HepG2 (cell line): Measurements from ENCODE around the gene VSIG2. TPM values are rescaled to one million over a fixed set of nuclear protein-coding genes. Genes with fewer than 3 reads are reported as not detected.

ENCODE experiments used
- ARNT2 ChIP-seq: sonication (generic); formaldehyde crosslinking; IDR thresholded peaks from 2 replicates; pipeline ENCODE4 v1.8.0; 2022; ENCODE audit warnings: mild to moderate bottlenecking, low read depth, missing genetic modification reagents, moderate library complexity
- DNMT1 ChIP-seq: sonication (generic); formaldehyde crosslinking; IDR thresholded peaks from 2 replicates; pipeline ENCODE4 v1.5.1; 2020; ENCODE audit warnings: mild to moderate bottlenecking, missing genetic modification reagents
- GABPA ChIP-seq, 2 experiments: IDR thresholded peaks; 2 replicates each; pipeline ENCODE4 v1.6.1; 2011 to 2016; ENCODE audit warnings: low read depth in 2 of 2, low read length in 1 of 2, missing biosample characterization in 1 of 2, missing genetic modification characterization in 1 of 2
- GABPB1 ChIP-seq: IDR thresholded peaks from 2 replicates; pipeline ENCODE4 v1.6.1; 2016; ENCODE audit warnings: mild to moderate bottlenecking, missing genetic modification reagents, moderate library complexity, missing compliant biosample characterization
- GMEB1 ChIP-seq: sonication (generic); formaldehyde crosslinking; IDR thresholded peaks from 2 replicates; pipeline ENCODE4 v1.5.1; 2020; ENCODE audit warnings: missing genetic modification reagents, mild to moderate bottlenecking, borderline replicate concordance
- HNF4A ChIP-seq: sonication (generic); formaldehyde crosslinking; IDR thresholded peaks from 2 replicates; pipeline ENCODE4 v1.4.0; 2020; ENCODE audit warnings: missing genetic modification reagents
- HOXA3 ChIP-seq: sonication (generic); formaldehyde crosslinking; IDR thresholded peaks from 2 replicates; pipeline ENCODE4 v1.5.0; 2020; ENCODE audit warnings: missing genetic modification reagents
- KLF12 ChIP-seq: sonication (generic); formaldehyde crosslinking; IDR thresholded peaks from 2 replicates; pipeline ENCODE4 v1.4.0; 2020; ENCODE audit warnings: missing genetic modification reagents, borderline replicate concordance
- MAX ChIP-seq: IDR thresholded peaks from 2 replicates; pipeline ENCODE4 v1.6.1; 2012; ENCODE audit warnings: inconsistent platforms
- POGZ ChIP-seq: sonication (generic); formaldehyde crosslinking; IDR thresholded peaks from 2 replicates; pipeline ENCODE4 v1.4.0; 2020; ENCODE audit warnings: mild to moderate bottlenecking, missing genetic modification reagents
- POLR2AphosphoS2 ChIP-seq: IDR thresholded peaks from 2 replicates; pipeline ENCODE4 v1.6.1; 2011; ENCODE audit warnings: low read depth, low read length, improper control_type of control experiment
- POLR2AphosphoS5 ChIP-seq: IDR thresholded peaks from 2 replicates; pipeline ENCODE4 v1.6.1; 2012; ENCODE audit warnings: low read depth, low read length
- POLR2G ChIP-seq: fragments of 200-400 bp; formaldehyde crosslinking; IDR thresholded peaks from 2 replicates; pipeline ENCODE4 v1.6.1; 2018; ENCODE audit warnings: mild to moderate bottlenecking, low read depth, low read length, moderate library complexity
- SOX13 ChIP-seq, 3 experiments: fragments of 450-650 bp in 1 of 3; sonication (generic) in 1 of 3; formaldehyde crosslinking in 1 of 3; IDR thresholded peaks in 2 of 3; conservative IDR thresholded peaks in 1 of 3; 2 replicates each; pipeline versions ENCODE4 v1.5.0 to v1.6.1; 2016 to 2020; ENCODE audit warnings: antibody characterized with exemption in 1 of 3, mild to moderate bottlenecking in 1 of 3, missing compliant biosample characterization in 1 of 3, missing genetic modification reagents in 1 of 3, moderate library complexity in 1 of 3
- SP4 ChIP-seq: sonication (generic); formaldehyde crosslinking; IDR thresholded peaks from 2 replicates; pipeline ENCODE4 v1.8.1; 2023; ENCODE audit warnings: mild to moderate bottlenecking, missing genetic modification reagents
- SP5 ChIP-seq: IDR thresholded peaks from 2 replicates; pipeline ENCODE4 v1.6.1; 2016; ENCODE audit warnings: low read depth, borderline replicate concordance
- TAF1 ChIP-seq: sonication (generic); formaldehyde crosslinking; IDR thresholded peaks from 2 replicates; pipeline ENCODE4 v1.4.0; 2020; ENCODE audit warnings: missing genetic modification reagents
- TEAD3 ChIP-seq: optimal IDR thresholded peaks from 2 replicates; pipeline ENCODE3; 2016; ENCODE audit warnings: borderline replicate concordance
- ZFP62 ChIP-seq: sonication (generic); formaldehyde crosslinking; IDR thresholded peaks from 2 replicates; pipeline ENCODE4 v1.4.0; 2020; ENCODE audit warnings: missing genetic modification reagents
- ZNF136 ChIP-seq: sonication (generic); formaldehyde crosslinking; IDR thresholded peaks from 2 replicates; pipeline ENCODE4 v1.8.1; 2022; ENCODE audit warnings: low read depth, mild to moderate bottlenecking, moderate library complexity, missing genetic modification reagents
- ZNF138 ChIP-seq: sonication (generic); formaldehyde crosslinking; IDR thresholded peaks from 2 replicates; pipeline ENCODE4 v1.5.0; 2020; ENCODE audit warnings: mild to moderate bottlenecking, low read depth, missing genetic modification reagents
- ZNF512B ChIP-seq: sonication (generic); formaldehyde crosslinking; IDR thresholded peaks from 2 replicates; pipeline ENCODE4 v1.5.1; 2020; ENCODE audit warnings: missing genetic modification reagents, mild to moderate bottlenecking, borderline replicate concordance
- ZNF580 ChIP-seq: IDR thresholded peaks from 2 replicates; pipeline ENCODE4 v1.6.1; 2016; ENCODE audit warnings: low read depth, borderline replicate concordance
- ZNF777 ChIP-seq: sonication (generic); formaldehyde crosslinking; IDR thresholded peaks from 2 replicates; pipeline ENCODE4 v1.4.0; 2020; ENCODE audit warnings: missing genetic modification reagents
- polyA plus RNA-seq, 8 experiments: library from polyadenylated mRNA; depleted of rRNA in 3 of 8; stranded (reverse) in 7 of 8; unstranded in 1 of 8; fragments of >200 nt; fragmentation: Illumina TruSeq in 4 of 8; extraction: Trizol in 4 of 8; gene quantifications; 2 replicates each; pipeline versions ENCODE4 v1.2.1 to v1.2.3, GENCODE V29; 2011 to 2016; ENCODE audit warnings: low read depth in 4 of 8, missing spikeins in 1 of 8, mixed read lengths in 1 of 8; ENCODE audit not compliant: insufficient read depth in 1 of 8
- total RNA-seq, 5 experiments: library from RNA; depleted of rRNA; stranded (reverse); fragments of >200 nt; fragmentation: Illumina TruSeq; extraction: Trizol; gene quantifications; 2 replicates each; pipeline ENCODE4 v1.2.3, GENCODE V29; 2016; ENCODE audit warnings: low read depth in 1 of 5

VSIG2 gene
- total and polyA plus RNA-seq, 2 of the 13 experiments (the other 11 are each of a cell fraction or from before 2014, with no cell fraction given): 0.80 to 2.7 TPM

GRCh38 chr11:124746621-124747243 is 5.3 kb downstream of the VSIG2 start (continued):
- no peak for TF ChIP-seq ZNF512B
- TF ChIP-seq ARNT2: 0 out of 2 replicates have a peak, but pooled peaks have one; percentile 53
- peak; percentile 52; the same call in 1 of the 2 replicates for TF ChIP-seq POLR2AphosphoS5
- TF ChIP-seq ZNF138 (CRISPR knock-in tag): no peak
- TF ChIP-seq SP5: peak; percentile 52
- 0 out of 2 replicates have a peak, but pooled peaks have one; percentile 5 for TF ChIP-seq ZNF136
- TF ChIP-seq GMEB1 (CRISPR knock-in tag): peak; percentile 62; the same call in 1 of the 2 replicates
- peak; percentile 52 for TF ChIP-seq HNF4A
- peak; percentile 51; the same call in 1 of the 2 replicates for TF ChIP-seq TAF1 (CRISPR knock-in tag)
- TF ChIP-seq POLR2G: peak; percentile 65
- TF ChIP-seq ZNF580 (CRISPR knock-in tag): peak; percentile 59; the same call in 1 of the 2 replicates
- peak; percentile 55; the same call in 1 of the 2 replicates for TF ChIP-seq ZNF777 (CRISPR knock-in tag)
- TF ChIP-seq SP4 (CRISPR knock-in tag): peak; percentile 67
- no peak for TF ChIP-seq POLR2AphosphoS2
- 0 out of 2 replicates have a peak, but pooled peaks have one; percentile 53 for TF ChIP-seq KLF12 (CRISPR knock-in tag)
- peak; percentile 73 for TF ChIP-seq MAX
- peak; percentile 77 for TF ChIP-seq TEAD3 (CRISPR knock-in tag)
- no peak for TF ChIP-seq GABPA (IDR thresholded peaks at IDR 0.05; ENCODE audit: low read depth, low read length)
- peak; percentile 51; the same call in 1 of the 2 replicates for TF ChIP-seq GABPA (CRISPR knock-in tag; IDR thresholded peaks at IDR 0.05; ENCODE audit: low read depth)
- 0 out of 2 replicates have a peak, but pooled peaks have one; percentile 65 for TF ChIP-seq DNMT1 (CRISPR knock-in tag)
- TF ChIP-seq POGZ (CRISPR knock-in tag): peak; percentile 61; the same call in 1 of the 2 replicates
- no peak for TF ChIP-seq ZFP62
- TF ChIP-seq HOXA3 (CRISPR knock-in tag): peak; percentile 66
- TF ChIP-seq GABPB1 (CRISPR knock-in tag): peak; percentile 69
- TF ChIP-seq SOX13 (IDR thresholded peaks at IDR 0.05): no peak
- peak in 1 of 2 experiments; percentile 70; a peak in 1 of 4 replicates for TF ChIP-seq SOX13 (CRISPR knock-in tag; conservative IDR thresholded peaks at IDR 0.05 in 1 of 2, IDR thresholded peaks at IDR 0.05 in 1 of 2)
